ENCODE measurements around the gene PTBP1.

Gene PTBP1

GRCh38 chr19:801030-801860, 4.0 kb downstream of the PTBP1 start:
- no peaks in the 10 kb centered on the region for H3K9me3 ChIP-seq (ENCODE audit: control insufficient read depth, low read length)
- H3K4me1 ChIP-seq (ENCODE audit: control insufficient read depth, insufficient read depth, low read length): peaks cover 40% of the 10 kb centered on the region
- H3K9ac ChIP-seq (ENCODE audit: low read length): peak overlapping the region; percentile 34
- H3K27me3 ChIP-seq (ENCODE audit: control insufficient read depth, insufficient read depth, low read length): no peaks in the 10 kb centered on the region
- peaks cover 24% of the 10 kb centered on the region for H3K36me3 ChIP-seq (ENCODE audit: control insufficient read depth, insufficient read depth, low read length)
- no peak overlapping the region for H3K4me3 ChIP-seq (ENCODE audit: low read length)

GRCh38 chr19:801861-802497, 4.7 kb downstream of the PTBP1 start:
- no peak overlapping the region for H3K4me3 ChIP-seq (ENCODE audit: low read length)

GRCh38 chr19:802498-803098, 5.3 kb downstream of the PTBP1 start:
- no peaks in the 10 kb centered on the region for H3K9me3 ChIP-seq (ENCODE audit: control insufficient read depth, low read length)
- H3K27me3 ChIP-seq (ENCODE audit: control insufficient read depth, insufficient read depth, low read length): no peaks in the 10 kb centered on the region
- H3K36me3 ChIP-seq (ENCODE audit: control insufficient read depth, insufficient read depth, low read length): peaks cover 31% of the 10 kb centered on the region
- no peak overlapping the region for H3K9ac ChIP-seq (ENCODE audit: low read length)
- H3K4me3 ChIP-seq (ENCODE audit: low read length): no peak overlapping the region
- peaks cover 40% of the 10 kb centered on the region for H3K4me1 ChIP-seq (ENCODE audit: control insufficient read depth, insufficient read depth, low read length)

More at GRCh38 chr19:801861-802497, 4.7 kb downstream of the PTBP1 start:
- Histone ChIP-seq H3K9me3 (ENCODE audit: control insufficient read depth, low read length) (no peaks in the 10 kb centered on the region), H3K27me3 (ENCODE audit: control insufficient read depth, insufficient read depth, low read length) (no peaks in the 10 kb centered on the region), H3K9ac (ENCODE audit: low read length) (peak overlapping the region; percentile 34), H3K36me3 (ENCODE audit: control insufficient read depth, insufficient read depth, low read length) (peaks cover 24% of the 10 kb centered on the region), H3K4me1 (ENCODE audit: control insufficient read depth, insufficient read depth, low read length) (peaks cover 40% of the 10 kb centered on the region)

GRCh38 chr19:803099-803561, 5.9 kb downstream of the PTBP1 start:
- H3K9me3 ChIP-seq (ENCODE audit: control insufficient read depth, low read length): no peaks in the 10 kb centered on the region

GRCh38 chr19:803686-804418, 6.6 kb downstream of the PTBP1 start:
- H3K27me3 ChIP-seq (ENCODE audit: control insufficient read depth, insufficient read depth, low read length): no peaks in the 10 kb centered on the region
- H3K36me3 ChIP-seq (ENCODE audit: control insufficient read depth, insufficient read depth, low read length): peaks cover 36% of the 10 kb centered on the region
- H3K9me3 ChIP-seq (ENCODE audit: control insufficient read depth, low read length): no peaks in the 10 kb centered on the region
- peaks cover 38% of the 10 kb centered on the region for H3K4me1 ChIP-seq (ENCODE audit: control insufficient read depth, insufficient read depth, low read length)
- H3K4me3 ChIP-seq (ENCODE audit: low read length): no peak overlapping the region
- no peak overlapping the region for H3K9ac ChIP-seq (ENCODE audit: low read length)

More at GRCh38 chr19:803099-803561, 5.9 kb downstream of the PTBP1 start:
- no peaks in the 10 kb centered on the region for H3K27me3 ChIP-seq (ENCODE audit: control insufficient read depth, insufficient read depth, low read length)
- no peak overlapping the region for H3K4me3 ChIP-seq (ENCODE audit: low read length)
- H3K36me3 ChIP-seq (ENCODE audit: control insufficient read depth, insufficient read depth, low read length): peaks cover 36% of the 10 kb centered on the region
- no peak overlapping the region for H3K9ac ChIP-seq (ENCODE audit: low read length)
- H3K4me1 ChIP-seq (ENCODE audit: control insufficient read depth, insufficient read depth, low read length): peaks cover 40% of the 10 kb centered on the region

GRCh38 chr19:804419-805165, 7.3 kb downstream of the PTBP1 start:
- H3K4me3 ChIP-seq (ENCODE audit: low read length): no peak overlapping the region
- no peaks in the 10 kb centered on the region for H3K9me3 ChIP-seq (ENCODE audit: control insufficient read depth, low read length)
- H3K36me3 ChIP-seq (ENCODE audit: control insufficient read depth, insufficient read depth, low read length): peaks cover 36% of the 10 kb centered on the region
- H3K27me3 ChIP-seq (ENCODE audit: control insufficient read depth, insufficient read depth, low read length): no peaks in the 10 kb centered on the region
- H3K9ac ChIP-seq (ENCODE audit: low read length): no peak overlapping the region
- H3K4me1 ChIP-seq (ENCODE audit: control insufficient read depth, insufficient read depth, low read length): peaks cover 31% of the 10 kb centered on the region

- Histone ChIP-seq H3K9ac (ENCODE audit: low read length) (no peak overlapping the region), H3K4me1 (ENCODE audit: control insufficient read depth, insufficient read depth, low read length) (peaks cover 25% of the 10 kb centered on the region), H3K4me3 (ENCODE audit: low read length) (no peak overlapping the region), H3K27me3 (ENCODE audit: control insufficient read depth, insufficient read depth, low read length) (no peaks in the 10 kb centered on the region), H3K9me3 (ENCODE audit: control insufficient read depth, low read length) (no peaks in the 10 kb centered on the region), H3K36me3 (ENCODE audit: control insufficient read depth, insufficient read depth, low read length) (peaks cover 39% of the 10 kb centered on the region)
Observed at GRCh38 chr19:805166-805551, 7.9 kb downstream of the PTBP1 start.

- H3K4me3 ChIP-seq (ENCODE audit: low read length): no peak overlapping the region
- no peaks in the 10 kb centered on the region for H3K27me3 ChIP-seq (ENCODE audit: control insufficient read depth, insufficient read depth, low read length)
- peaks cover 18% of the 10 kb centered on the region for H3K4me1 ChIP-seq (ENCODE audit: control insufficient read depth, insufficient read depth, low read length)
- H3K9ac ChIP-seq (ENCODE audit: low read length): no peak overlapping the region
- no peaks in the 10 kb centered on the region for H3K9me3 ChIP-seq (ENCODE audit: control insufficient read depth, low read length)
- H3K36me3 ChIP-seq (ENCODE audit: control insufficient read depth, insufficient read depth, low read length): peaks cover 44% of the 10 kb centered on the region
Observed at GRCh38 chr19:805600-806550, 8.6 kb downstream of the PTBP1 start.

- no peak overlapping the region for H3K9ac ChIP-seq (ENCODE audit: low read length)
- no peaks in the 10 kb centered on the region for H3K9me3 ChIP-seq (ENCODE audit: control insufficient read depth, low read length)
- H3K36me3 ChIP-seq (ENCODE audit: control insufficient read depth, insufficient read depth, low read length): peaks cover 44% of the 10 kb centered on the region
- peaks cover 7% of the 10 kb centered on the region for H3K4me1 ChIP-seq (ENCODE audit: control insufficient read depth, insufficient read depth, low read length)
- no peak overlapping the region for H3K4me3 ChIP-seq (ENCODE audit: low read length)
- no peaks in the 10 kb centered on the region for H3K27me3 ChIP-seq (ENCODE audit: control insufficient read depth, insufficient read depth, low read length)
Observed at GRCh38 chr19:806815-807421, 9.7 kb downstream of the PTBP1 start.

GRCh38 chr19:807627-808422, 10.6 kb downstream of the PTBP1 start:
- Histone ChIP-seq H3K9ac (ENCODE audit: low read length) (no peak overlapping the region), H3K4me3 (ENCODE audit: low read length) (no peak overlapping the region), H3K27me3 (ENCODE audit: control insufficient read depth, insufficient read depth, low read length) (no peaks in the 10 kb centered on the region), H3K36me3 (ENCODE audit: control insufficient read depth, insufficient read depth, low read length) (peaks cover 44% of the 10 kb centered on the region), H3K4me1 (ENCODE audit: control insufficient read depth, insufficient read depth, low read length) (no peaks in the 10 kb centered on the region), H3K9me3 (ENCODE audit: control insufficient read depth, low read length) (no peaks in the 10 kb centered on the region)

Data from mucosa of stomach (tissue), 1 donor.